ENCODE results near the gene CARNS1.
"Not testable (repeated sequence)": the region's sequence is repeated elsewhere in the genome, so short reads cannot be mapped to it uniquely, and the experiment has no call there.

The CARNS1 gene

DNA sequence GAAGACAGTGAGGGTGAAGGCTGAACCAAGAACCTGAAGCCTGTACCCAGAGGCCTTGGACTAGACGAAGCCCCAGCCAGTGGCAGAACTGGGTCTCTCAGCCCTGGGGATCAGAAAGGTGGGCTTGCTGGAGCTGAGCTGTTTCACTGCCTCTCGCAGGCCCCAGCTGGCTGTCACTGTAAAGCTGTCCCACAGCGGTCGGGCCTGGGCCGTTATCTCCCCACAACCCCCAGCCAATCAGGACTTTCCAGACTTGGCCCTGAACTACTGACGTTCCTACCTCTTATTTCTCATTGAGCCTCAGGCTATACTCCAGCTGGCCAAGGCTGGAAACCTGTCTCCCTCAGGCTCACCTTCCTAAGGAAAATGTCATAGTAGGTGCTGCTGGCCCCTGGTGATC lies 17.9 kb upstream of the CARNS1 start:
- no peak for DNase-seq

DNA sequence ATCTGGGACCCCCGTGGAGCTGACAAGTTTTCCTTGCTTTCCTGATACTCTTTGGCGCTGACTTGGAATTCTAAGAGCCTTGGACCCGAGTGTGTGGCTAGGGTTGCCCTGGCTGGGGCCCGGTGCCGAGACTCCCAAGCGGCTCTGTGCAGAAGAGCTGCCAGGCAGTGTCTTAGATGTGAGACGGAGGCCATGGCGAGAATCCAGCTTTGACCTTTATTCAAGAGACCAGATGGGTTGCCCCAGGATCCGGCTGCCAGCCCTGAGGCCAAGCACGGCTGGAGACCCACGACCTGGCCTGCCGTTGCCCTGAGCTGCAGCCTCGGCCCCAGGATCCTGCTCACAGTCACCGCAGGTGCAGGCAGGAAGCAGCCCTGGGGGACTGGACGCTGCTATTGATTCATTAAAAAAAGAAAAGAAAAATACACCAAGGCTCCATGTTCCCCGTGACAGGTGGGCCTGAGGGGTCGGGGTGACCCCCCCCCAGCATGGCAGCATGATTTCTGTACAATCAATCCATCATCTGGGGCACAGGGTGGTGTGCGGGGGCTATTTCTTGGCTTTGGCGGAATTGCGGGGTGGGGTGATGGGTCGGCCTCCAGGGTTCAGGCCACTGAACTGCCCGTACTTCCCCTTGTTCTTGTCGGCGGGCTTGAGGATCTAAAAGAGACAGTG lies 17.4 kb upstream of the CARNS1 start:
- no peak for DNase-seq

DNA sequence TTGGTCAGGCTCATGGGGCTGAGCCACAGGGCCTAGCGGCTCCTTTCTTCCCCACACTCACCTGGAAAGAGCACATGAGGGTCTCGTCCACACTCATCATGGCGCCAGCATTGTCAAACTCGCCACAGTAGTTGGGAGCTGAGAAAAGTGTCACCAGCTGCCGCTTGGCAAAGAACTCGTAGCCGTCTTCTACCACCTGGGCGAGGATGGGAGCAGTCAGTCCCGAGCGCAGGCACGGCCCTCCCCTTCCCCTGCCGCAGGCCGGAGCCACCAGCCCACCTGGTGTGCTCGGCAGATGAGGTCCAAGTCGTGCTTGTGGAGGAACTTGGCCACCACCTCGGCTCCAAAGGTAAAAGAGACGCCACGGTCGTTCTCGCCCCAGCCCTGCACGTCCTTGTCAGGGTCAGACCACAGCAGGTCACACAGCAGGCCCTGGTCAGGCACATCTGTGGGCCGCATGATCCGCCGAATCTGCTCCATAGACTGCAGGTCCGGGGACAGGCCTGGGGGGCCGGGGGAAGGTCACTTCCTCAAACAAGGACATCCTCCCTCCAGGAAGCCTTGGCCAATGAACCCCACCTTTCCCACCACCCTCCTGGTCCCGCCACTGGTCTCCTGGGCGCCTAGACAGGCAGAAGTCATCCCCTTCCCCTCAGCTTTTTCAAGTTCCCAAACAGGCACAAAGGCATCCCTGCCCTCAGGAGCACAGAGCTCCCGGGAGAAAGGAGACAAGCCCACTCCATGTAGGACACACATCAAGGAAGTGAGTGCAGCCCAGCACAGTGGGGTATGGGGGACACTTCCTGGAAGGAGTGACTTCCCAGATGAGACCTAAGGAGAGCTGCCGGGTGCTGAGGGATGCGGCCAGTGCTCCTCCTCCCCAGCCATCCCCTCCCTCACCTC lies 16.6 kb upstream of the CARNS1 start:
- DNase-seq, result no peak

DNA sequence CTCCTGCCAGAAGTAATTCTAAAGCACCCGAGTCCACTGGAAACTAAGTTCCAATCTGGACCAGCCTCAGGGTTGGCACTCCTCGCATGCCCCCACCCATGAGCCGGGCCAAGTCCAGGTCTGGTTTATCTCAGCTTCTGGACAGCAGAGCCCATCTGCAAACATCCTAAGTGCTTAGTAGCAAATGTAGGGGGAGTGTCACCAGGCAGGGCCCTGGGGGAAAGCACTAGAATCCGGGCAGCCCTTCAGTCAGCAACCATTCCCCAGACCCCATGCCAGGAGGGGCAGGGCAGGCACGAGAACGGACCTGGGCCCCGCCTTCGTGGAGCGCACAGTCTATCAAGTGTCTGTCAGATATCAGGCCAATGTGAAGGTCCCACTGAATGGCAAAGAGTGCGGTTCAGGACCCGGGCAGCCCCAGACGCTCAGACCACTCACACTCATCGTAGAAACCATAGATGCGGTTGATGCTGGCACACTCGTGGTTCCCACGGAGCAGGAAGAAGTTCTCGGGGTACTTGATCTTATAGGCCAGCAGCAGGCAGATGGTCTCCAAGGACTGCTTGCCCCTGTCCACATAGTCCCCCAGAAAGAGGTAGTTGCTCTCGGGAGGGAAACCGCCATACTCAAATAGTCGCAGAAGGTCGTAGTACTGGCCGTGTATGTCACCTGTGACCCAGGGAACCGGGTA lies 15.1 kb upstream of the CARNS1 start:
- no peak for DNase-seq

DNA sequence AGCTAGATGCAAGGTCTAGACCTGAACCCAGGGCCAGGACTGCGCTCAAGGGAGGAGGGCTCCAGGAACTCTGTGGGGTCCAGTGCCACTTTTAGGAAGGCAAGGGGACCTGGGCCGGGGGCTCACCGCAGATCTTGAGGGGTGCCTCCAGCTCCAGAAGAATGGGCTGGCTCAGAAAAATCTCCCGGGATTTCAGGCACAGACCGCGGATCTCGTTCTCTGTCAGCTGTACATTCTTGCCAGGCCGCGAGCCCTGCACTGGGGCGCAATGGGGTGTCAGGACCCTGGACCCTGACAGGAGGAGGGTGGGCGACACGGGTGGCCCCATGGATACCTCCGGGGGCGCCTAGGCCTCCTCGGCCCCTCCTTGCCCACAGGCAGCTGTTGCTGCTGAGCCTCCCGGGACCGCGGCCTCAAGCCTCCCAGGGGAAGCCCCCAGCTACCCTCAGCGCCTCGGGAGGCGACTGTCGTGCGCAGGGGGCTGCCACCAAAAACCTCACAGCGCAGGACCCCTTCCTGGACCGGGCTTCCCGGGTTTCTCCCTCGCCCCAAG lies 14.5 kb upstream of the CARNS1 start:
- DNase-seq, result no peak

DNA sequence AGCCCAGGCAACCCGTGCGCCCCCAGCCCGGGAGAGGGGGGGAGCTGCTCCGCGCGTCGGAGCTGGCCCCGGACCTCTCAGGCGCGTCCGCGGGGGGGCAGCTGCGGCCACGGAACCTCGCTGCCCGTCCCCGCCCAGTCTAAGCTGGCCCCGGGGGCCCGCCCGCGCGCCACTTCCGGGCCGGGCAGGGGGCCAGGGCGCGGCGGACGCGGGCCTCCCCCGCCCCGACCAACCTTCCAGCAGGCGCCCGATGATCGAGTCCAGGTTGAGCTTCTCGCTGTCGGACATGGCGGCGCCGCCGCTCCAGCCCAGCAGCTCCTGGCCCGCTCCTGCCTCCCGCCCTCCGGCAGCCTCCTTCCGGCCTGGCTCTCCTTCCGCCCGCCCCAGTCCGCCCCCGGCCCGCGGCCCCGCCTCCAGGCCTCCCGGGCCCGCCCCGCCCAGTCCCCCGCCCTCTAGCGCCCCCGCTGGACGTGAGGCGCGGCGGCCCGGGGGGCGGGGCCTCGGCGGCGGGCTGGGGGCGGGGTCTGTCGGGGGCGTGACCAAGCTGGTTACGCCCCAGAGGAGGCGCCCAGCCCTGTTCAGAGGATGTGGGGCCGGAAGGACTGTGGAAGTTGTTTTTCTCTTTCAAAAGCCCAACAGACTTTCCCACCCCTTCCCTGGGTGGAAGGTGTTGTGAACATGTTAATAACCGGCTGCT lies 13.8 kb upstream of the CARNS1 start, which contains the start of gene PPP1CA:
Gene PPP1CA (minus strand): TSS at position 364 of the 697 bp plus-strand sequence. CDS start 76 bp downstream, at position 288.
- DNase-seq, result peak; percentile 88

DNA sequence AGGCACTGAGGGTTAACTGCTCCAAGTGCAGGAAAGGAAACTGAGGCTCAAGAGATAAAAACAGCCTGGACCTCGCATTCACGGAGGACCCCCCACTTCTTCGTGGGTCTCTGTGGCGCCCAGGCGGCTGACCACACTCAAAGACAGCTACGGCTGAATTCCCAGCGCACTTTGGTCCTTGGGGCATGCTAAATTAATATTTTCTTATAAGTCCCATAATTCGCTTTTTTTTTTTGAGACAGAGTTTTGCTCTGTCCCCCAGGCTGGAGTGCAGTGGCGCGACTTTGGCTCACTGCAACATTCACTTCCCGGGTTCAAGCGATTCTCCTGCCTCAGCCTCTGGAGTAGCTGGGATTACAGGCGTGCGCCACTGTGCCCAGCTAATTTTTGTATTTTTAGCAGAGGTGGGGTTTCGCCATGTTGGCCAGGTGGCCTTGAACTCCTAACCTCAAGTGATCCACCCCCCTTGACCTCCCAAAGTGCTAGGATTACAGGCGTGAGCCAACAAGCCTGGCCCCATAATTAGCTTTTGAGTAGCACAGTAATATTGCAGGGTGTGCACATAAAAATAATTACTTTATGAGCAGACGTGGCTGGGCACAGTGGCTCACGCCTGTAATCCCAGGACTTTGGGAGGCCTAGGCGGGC lies 13.2 kb upstream of the CARNS1 start:
- not testable (repeated sequence) for DNase-seq

DNA sequence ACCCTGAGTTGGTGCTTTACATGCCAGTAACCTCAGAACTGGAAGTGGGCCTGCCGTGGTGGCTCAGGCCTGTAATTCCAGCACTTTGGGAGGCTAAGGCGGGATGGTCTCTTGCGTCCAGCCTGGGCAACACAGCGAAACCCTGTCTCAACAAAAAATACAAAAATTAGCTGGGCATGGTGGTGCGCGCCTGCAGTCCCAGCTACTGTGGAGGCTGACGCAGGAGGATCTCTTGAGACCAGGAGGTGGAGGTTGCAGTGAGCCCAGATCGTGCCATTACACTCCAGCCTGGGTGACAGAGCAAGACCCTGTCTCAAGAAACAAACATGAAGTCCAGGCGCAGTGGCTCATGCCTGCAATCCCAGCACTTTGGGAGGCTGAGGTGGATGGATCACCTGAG lies 12.4 kb upstream of the CARNS1 start:
- not testable (repeated sequence) for DNase-seq

DNA sequence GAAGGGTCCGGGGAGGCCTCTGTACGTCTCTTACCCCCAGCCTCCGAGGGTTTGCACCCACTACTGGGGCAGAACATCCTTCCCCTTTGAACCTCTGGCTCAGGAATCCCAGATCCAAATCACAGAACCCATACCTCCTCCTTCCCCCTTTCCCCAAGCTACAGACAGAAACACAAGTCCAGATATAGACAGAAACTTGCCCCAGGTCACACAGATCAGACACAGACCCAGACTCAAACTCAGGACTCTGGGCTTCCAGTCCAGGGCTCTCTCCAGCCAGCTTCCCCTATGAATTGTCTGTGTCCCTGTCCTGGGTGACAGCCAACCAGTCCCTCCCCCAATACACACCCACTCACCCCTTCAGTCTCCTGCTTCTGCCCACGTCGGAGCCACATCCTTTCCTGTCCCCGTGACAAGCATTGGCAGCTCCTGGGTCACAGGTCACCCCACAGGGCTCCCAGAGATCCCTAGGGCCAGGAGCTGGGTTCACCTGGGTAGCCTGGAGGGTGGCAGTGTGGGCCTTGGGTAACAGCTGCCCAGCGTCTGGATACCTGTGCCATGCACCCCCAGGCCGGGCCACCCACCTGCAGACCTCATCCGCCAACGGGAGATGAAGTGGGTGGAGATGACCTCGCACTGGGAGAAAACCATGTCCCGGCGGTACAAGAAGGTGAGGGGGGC lies 10.8 kb upstream of the CARNS1 start:
- no peak for DNase-seq

DNA sequence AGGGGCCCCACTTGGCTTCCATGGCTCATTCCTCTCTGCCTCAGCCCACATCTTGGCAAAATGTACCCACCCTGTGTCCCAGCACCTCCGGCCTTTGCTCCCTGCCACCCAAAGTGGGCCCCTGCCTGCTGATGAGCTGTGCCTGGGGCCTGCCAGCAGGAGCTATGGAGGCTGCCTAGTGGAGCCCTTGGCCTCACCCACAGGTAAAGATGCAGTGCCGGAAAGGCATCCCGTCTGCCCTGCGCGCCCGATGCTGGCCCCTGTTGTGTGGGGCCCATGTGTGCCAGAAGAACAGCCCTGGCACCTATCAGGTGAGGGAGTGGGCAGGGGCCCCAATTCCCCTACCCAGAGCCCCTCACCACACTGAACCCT lies 10.3 kb upstream of the CARNS1 start:
- no peak for DNase-seq

DNA sequence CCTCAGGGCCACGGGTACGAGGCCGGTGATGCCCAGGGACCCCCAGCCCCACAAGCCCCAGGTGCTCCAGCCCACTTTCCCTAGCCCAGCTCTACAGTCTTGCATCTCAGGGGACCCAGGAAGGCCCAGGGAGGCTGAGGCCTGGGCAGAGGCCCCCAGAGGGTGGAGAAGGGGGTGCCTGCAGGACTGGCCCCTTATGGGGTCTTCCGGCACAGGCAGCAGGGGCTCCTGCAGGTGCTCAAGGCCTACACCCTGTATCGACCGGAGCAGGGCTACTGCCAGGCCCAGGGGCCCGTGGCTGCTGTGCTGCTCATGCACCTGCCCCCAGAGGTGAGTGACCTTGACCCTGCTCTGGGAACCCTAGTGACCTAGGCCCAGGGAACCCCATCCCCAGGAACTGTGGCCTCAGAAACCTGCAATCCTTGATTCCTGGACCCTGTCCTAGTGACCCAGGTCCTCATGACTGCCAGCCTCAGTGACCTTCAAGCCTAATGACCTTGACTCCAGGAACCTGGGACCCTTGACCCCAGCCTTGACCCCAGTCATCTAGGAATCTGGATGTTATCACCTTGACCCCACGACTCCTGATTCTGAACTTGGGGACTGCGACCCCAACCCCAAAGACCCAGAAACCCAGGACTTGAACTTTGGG lies 9.7 kb upstream of the CARNS1 start:
- no peak for DNase-seq

DNA sequence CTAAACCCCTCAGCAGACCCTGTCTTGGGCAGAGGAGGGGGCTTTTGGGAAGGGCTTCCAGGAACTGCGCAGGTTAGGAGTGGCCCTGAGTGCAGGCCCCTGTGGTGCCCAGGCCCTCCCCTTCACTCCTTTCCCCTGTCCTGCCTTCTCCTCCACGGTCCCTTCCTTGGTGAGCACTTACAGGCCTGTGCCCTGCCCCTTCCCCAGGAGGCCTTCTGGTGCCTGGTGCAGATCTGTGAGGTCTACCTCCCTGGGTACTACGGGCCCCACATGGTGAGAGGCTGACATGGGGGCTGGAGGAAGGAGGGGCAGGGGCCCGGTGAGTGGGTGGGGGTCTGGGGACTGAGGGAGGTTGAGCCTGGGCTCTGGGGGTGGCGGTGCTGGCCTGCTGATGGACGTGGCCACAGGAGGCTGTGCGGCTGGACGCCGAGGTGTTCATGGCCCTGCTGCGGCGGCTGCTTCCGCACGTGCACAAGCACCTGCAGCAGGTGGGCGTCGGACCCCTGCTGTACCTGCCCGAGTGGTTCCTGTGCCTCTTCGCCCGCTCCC lies 9.0 kb upstream of the CARNS1 start:
- DNase-seq, result no peak

DNA sequence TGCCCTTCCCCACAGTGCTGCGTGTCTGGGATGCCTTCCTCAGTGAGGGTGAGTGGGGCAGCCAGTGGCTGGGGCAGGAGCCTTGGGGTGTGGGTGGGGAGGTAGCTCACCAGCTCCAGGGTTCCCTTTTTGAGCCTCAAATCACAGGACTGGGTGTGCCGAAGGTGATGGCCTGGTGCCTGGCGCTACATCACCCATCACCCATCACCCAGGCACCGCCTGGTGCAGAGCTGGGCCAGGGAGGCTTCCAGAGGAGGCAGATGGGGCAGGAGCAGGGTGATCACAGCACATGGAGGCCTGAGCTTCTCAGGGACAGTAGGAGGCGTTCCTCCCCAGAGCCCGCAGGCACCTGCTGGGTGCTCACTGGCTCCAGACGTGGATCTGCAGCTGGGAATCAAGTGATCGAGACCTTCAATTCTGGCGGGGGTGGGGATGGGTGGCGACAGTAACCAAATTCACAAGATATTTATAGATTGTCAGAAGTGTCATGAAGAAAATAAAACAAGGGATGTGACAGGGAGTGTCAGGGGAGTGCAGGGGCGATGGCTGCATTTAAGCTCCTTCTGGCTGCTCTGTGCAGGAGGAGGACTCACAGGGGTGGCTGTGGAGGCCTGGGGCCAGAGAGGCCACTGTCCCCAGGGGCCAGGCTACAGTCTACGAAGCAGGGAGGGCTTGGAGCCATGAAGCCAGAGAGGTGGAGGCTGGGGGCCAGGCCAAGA lies 8.3 kb upstream of the CARNS1 start:
- DNase-seq, result no peak

DNA sequence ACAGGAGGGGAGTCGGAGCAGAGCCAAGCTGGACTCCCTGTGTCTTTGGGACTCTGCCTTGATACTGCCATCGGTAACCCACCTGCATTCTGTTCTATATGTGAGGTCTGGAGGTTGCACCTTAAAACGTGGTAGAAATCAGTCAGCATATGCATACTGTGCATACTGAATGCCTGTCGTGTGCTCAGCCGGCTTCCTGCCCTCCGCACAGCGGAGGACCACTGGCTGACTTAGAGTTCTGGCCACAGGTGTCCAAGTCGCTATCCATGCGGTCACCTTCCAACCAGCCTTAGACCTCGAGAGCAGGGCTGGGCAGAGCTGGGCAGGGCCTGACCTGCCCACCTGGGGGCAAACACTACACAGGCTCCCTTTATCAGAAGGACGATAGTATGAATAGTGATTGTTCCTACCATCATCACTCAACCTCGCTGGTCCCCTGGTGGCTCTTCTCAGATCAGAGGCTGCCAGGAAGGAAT lies 7.8 kb upstream of the CARNS1 start:
- no peak for DNase-seq

DNA sequence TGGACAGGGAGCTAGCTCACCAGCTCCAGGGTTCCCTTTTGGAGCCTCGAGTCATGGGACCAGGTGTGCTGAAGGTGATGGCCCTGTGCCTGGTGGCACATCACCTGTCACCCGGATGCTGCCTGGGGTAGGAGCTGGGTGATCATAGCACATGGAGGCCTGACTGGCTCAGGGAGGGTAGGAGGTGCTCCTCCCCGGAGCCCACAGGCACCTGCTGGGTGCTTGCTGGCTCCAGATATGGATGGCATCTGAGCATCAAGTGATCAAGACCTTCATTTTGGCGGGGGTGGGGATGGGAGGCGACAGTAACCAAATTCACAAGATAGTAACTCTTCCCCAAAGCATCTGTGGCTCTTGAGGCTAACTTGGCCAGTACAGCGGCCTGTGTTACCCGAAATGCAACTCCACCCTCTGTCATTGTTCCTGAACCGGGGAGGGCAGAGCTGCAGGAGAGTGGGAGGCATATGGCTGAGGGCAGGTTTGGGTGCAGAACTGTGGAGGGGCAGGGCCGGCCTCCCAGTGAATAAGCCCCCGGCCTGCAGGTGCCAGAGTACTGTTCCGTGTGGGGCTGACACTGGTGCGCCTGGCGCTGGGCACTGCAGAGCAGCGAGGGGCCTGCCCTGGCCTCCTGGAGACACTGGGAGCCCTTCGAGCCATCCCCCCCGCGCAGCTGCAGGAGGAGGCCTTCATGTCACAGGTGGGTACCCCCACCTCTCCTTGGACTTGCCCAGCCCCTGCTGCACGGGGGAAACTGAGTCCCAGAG lies 6.9 kb upstream of the CARNS1 start:
- no peak for DNase-seq

DNA sequence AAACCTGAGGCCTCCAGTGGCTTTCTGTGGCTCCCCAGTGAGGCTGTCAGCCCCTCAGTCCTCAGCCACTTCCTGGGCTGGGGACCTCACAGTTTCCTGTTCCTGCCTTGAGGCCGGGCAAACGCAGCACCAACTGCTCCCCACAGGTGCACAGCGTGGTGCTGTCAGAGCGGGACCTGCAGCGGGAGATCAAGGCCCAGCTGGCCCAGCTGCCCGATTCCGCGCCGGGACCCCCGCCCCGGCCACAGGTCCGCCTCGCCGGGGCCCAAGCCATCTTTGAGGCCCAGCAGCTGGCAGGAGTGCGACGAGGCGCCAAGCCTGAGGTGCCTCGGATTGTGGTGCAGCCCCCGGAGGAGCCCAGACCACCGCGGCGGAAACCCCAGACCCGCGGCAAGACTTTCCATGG lies 6.2 kb upstream of the CARNS1 start:
- DNase-seq, result no peak

DNA sequence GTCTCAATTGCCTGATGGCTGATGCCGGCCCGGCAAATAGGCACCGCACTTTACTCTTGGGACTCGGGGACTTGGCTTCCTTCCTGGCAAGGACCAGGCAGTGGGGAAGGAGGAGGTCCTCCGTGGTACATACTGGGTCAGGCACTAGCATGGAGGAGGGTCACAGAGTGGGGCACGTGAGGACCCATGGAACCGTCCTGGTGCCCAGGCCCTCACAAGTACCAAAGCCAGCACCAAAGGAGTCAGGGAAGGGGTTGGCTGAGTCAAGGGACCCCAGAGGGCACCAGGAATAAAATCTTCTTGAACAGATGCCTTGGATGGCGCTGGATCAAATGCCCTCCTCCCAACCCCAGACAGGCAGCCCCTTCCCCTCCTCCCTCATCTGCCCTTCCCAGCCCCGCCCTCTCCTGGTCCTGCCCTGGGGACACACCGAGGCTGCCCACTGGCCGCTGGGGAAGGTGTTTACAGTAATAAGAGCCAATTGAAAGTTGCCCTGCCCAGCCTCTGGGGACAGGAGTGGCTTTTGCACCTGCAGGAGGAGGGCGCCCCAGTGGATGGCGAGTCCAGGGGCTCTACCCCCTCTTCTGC lies 5.6 kb upstream of the CARNS1 start:
- no peak for DNase-seq

DNA sequence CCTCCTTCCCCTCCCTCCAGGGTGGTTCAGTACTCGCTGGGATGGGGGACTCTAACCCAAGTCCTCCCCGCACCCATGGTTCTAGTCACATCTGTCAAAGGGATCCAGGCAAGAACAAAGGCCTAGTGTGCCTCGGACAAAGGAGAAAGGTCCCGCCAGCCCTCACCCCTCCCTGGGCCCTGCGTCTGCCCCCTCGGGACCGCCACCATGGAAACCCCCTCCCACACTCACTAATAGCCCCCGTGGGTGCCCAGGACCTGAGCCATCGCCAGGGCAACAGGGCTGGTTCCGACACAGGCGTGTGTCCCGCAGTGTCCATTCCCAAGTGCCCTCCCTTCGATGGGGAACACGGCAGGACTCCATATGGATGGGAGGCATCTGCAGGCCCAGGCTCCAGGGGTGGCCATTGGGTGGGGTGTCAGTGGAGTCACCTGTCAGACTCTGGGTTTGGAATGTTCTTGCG lies 5.1 kb upstream of the CARNS1 start:
- no peak for DNase-seq

Data from NCI-H2029 (cell line).